ENCODE data around the gene NTMT1. TPM values are rescaled to one million over a fixed set of nuclear protein-coding genes. Genes with fewer than 3 reads are reported as not detected.

NTMT1 gene
- total RNA-seq, 1 donor from 2014 or later, result 55.1 TPM

- no peak overlapping the region for H3K4me3 Mint-ChIP-seq (ENCODE audit: unreplicated experiment)
- no peaks in the 10 kb centered on the region for H3K9me3 Mint-ChIP-seq (ENCODE audit: unreplicated experiment)
- H3K4me3 ChIP-seq (ENCODE audit: insufficient read depth, low read depth, low read length), result no peak overlapping the region
- DNase-seq (ENCODE audit: low read depth) (no peak), FAIRE-seq (no peak)
- no peak overlapping the region for H3K27ac Mint-ChIP-seq (ENCODE audit: unreplicated experiment)
- peaks cover 20% of the 10 kb centered on the region for H3K27me3 ChIP-seq (ENCODE audit: insufficient read depth, low read length)
- H3K79me2 ChIP-seq (ENCODE audit: insufficient read depth, low read length), result no peaks in the 10 kb centered on the region
- TF ChIP-seq CTCF (IDR thresholded peaks at IDR 0.05; ENCODE audit: insufficient read depth, low read depth, low read length), result no peak
- TF ChIP-seq EZH2 (IDR thresholded peaks at IDR 0.05; ENCODE audit: insufficient read depth, low read length), result no peak
- H3K4me1 ChIP-seq (ENCODE audit: insufficient read depth, low read length), result peaks cover 12% of the 10 kb centered on the region
- H3K36me3 Mint-ChIP-seq (ENCODE audit: low read depth, unreplicated experiment), result no peaks in the 10 kb centered on the region
- H3K4me1 Mint-ChIP-seq (ENCODE audit: low read depth, unreplicated experiment), result no peaks in the 10 kb centered on the region
- H2AFZ ChIP-seq (ENCODE audit: low read depth, low read length), result no peak overlapping the region
- no peak overlapping the region for H3K27ac ChIP-seq (ENCODE audit: low read depth, low read length)
- no peak overlapping the region for H3K9ac ChIP-seq (ENCODE audit: low read length)
- no peaks in the 10 kb centered on the region for H3K36me3 ChIP-seq (ENCODE audit: insufficient read depth, low read length)
- H3K27me3 Mint-ChIP-seq (ENCODE audit: low read depth, unreplicated experiment), result peaks cover 17% of the 10 kb centered on the region
- H3K9me3 ChIP-seq (ENCODE audit: insufficient read depth, low read depth, low read length), result no peaks in the 10 kb centered on the region
- H3K4me2 ChIP-seq (ENCODE audit: low read length), result no peak overlapping the region
- H4K20me1 ChIP-seq (ENCODE audit: insufficient read depth, low read length), result peaks cover 3% of the 10 kb centered on the region
These were observed 28.0 kb downstream of the NTMT1 start for GRCh38 chr9:129653823-129654553.

GRCh38 chr9:129654554-129655040, 28.6 kb downstream of the NTMT1 start:
- no peaks in the 10 kb centered on the region for H3K9me3 Mint-ChIP-seq (ENCODE audit: unreplicated experiment)
- H3K4me2 ChIP-seq (ENCODE audit: low read length), result no peak overlapping the region
- H3K9ac ChIP-seq (ENCODE audit: low read length), result no peak overlapping the region
- no peak overlapping the region for H3K4me3 ChIP-seq (ENCODE audit: insufficient read depth, low read depth, low read length)
- H3K4me1 ChIP-seq (ENCODE audit: insufficient read depth, low read length), result peaks cover 12% of the 10 kb centered on the region
- H4K20me1 ChIP-seq (ENCODE audit: insufficient read depth, low read length), result peaks cover 3% of the 10 kb centered on the region
- H3K9me3 ChIP-seq (ENCODE audit: insufficient read depth, low read depth, low read length), result no peaks in the 10 kb centered on the region
- peaks cover 19% of the 10 kb centered on the region for H3K27me3 Mint-ChIP-seq (ENCODE audit: low read depth, unreplicated experiment)
- no peaks in the 10 kb centered on the region for H3K4me1 Mint-ChIP-seq (ENCODE audit: low read depth, unreplicated experiment)
- no peak overlapping the region for H3K27ac Mint-ChIP-seq (ENCODE audit: unreplicated experiment)
- no peaks in the 10 kb centered on the region for H3K79me2 ChIP-seq (ENCODE audit: insufficient read depth, low read length)
- no peaks in the 10 kb centered on the region for H3K36me3 Mint-ChIP-seq (ENCODE audit: low read depth, unreplicated experiment)
- DNase-seq (ENCODE audit: low read depth) (no peak), FAIRE-seq (no peak)
- TF ChIP-seq CTCF (IDR thresholded peaks at IDR 0.05; ENCODE audit: insufficient read depth, low read depth, low read length), result no peak
- no peak overlapping the region for H3K4me3 Mint-ChIP-seq (ENCODE audit: unreplicated experiment)
- H3K27ac ChIP-seq (ENCODE audit: low read depth, low read length), result no peak overlapping the region
- no peak overlapping the region for H2AFZ ChIP-seq (ENCODE audit: low read depth, low read length)
- H3K36me3 ChIP-seq (ENCODE audit: insufficient read depth, low read length), result no peaks in the 10 kb centered on the region
- peaks cover 20% of the 10 kb centered on the region for H3K27me3 ChIP-seq (ENCODE audit: insufficient read depth, low read length)

GRCh38 chr9:129655154-129655553, 29.2 kb downstream of the NTMT1 start:
- Histone ChIP-seq H4K20me1 (ENCODE audit: insufficient read depth, low read length) (peaks cover 3% of the 10 kb centered on the region), H3K4me2 (ENCODE audit: low read length) (no peak overlapping the region), H3K4me1 (ENCODE audit: insufficient read depth, low read length) (peaks cover 12% of the 10 kb centered on the region), H3K36me3 (ENCODE audit: insufficient read depth, low read length) (no peaks in the 10 kb centered on the region), H3K27ac (ENCODE audit: low read depth, low read length) (no peak overlapping the region), H3K4me3 (ENCODE audit: insufficient read depth, low read depth, low read length) (no peak overlapping the region), H3K27me3 (ENCODE audit: insufficient read depth, low read length) (peaks cover 20% of the 10 kb centered on the region), H2AFZ (ENCODE audit: low read depth, low read length) (no peak overlapping the region), H3K79me2 (ENCODE audit: insufficient read depth, low read length) (no peaks in the 10 kb centered on the region), H3K9me3 (ENCODE audit: insufficient read depth, low read depth, low read length) (no peaks in the 10 kb centered on the region), H3K9ac (ENCODE audit: low read length) (no peak overlapping the region)
- Mint-ChIP-seq H3K9me3 (ENCODE audit: unreplicated experiment) (no peaks in the 10 kb centered on the region), H3K36me3 (ENCODE audit: low read depth, unreplicated experiment) (no peaks in the 10 kb centered on the region), H3K4me1 (ENCODE audit: low read depth, unreplicated experiment) (no peaks in the 10 kb centered on the region), H3K27me3 (ENCODE audit: low read depth, unreplicated experiment) (peaks cover 19% of the 10 kb centered on the region), H3K27ac (ENCODE audit: unreplicated experiment) (no peak overlapping the region), H3K4me3 (ENCODE audit: unreplicated experiment) (no peak overlapping the region)
- no peak for FAIRE-seq
- TF ChIP-seq CTCF (IDR thresholded peaks at IDR 0.05; ENCODE audit: insufficient read depth, low read depth, low read length), result no peak
- no peak for TF ChIP-seq EZH2 (IDR thresholded peaks at IDR 0.05; ENCODE audit: insufficient read depth, low read length)
- DNase-seq (ENCODE audit: low read depth), result no peak
